Esophagus (tissue), 2 donors: ENCODE data around the gene CMTM8. TPM values are rescaled to one million over a fixed set of nuclear protein-coding genes. Genes with fewer than 3 reads are reported as not detected.

Experiments used
- H3K27ac ChIP-seq, 2 donors: one replicate each; pipeline ENCODE4 v1.5.1; 2013; ENCODE audit warnings: low read depth in 2 of 2, mild to moderate bottlenecking in 2 of 2, inconsistent platforms in 1 of 2, low read length in 1 of 2, moderate library complexity in 1 of 2
- H3K27me3 ChIP-seq, 2 donors: one replicate each; pipeline ENCODE4 v1.6.1; 2013; ENCODE audit warnings: low read length in 2 of 2, control low read depth in 1 of 2, mild to moderate bottlenecking in 1 of 2; ENCODE audit not compliant: insufficient read depth in 2 of 2, control insufficient read depth in 1 of 2
- H3K36me3 ChIP-seq, 2 donors: one replicate each; pipeline ENCODE4 v1.6.1; 2013; ENCODE audit warnings: low read length in 1 of 2; ENCODE audit not compliant: control insufficient read depth in 2 of 2, insufficient read depth in 2 of 2
- H3K4me1 ChIP-seq, 2 donors: one replicate each; pipeline ENCODE4 v1.6.1; 2013; ENCODE audit warnings: low read length in 1 of 2; ENCODE audit not compliant: control insufficient read depth in 2 of 2, insufficient read depth in 2 of 2
- H3K4me3 ChIP-seq, 2 donors: one replicate each; pipeline ENCODE4 v1.5.1; 2013; ENCODE audit warnings: low read length in 2 of 2, mild to moderate bottlenecking in 2 of 2, low read depth in 1 of 2, moderate library complexity in 1 of 2
- H3K9me3 ChIP-seq, 2 donors: one replicate each; pipeline ENCODE4 v1.6.1; 2013; ENCODE audit warnings: mild to moderate bottlenecking in 2 of 2, low read depth in 1 of 2, low read length in 1 of 2, moderate library complexity in 1 of 2; ENCODE audit not compliant: control insufficient read depth in 2 of 2, insufficient read depth in 1 of 2
- WGBS, 2 donors: extraction: QIAGEN DNeasy Blood & Tissue Kit; methylation state at CpG; one replicate each; pipeline ENCODE4 v1.1.7; 2013; 5-methylcytosine and 5-hydroxymethylcytosine counted together
- polyA plus RNA-seq, 2 donors: library from polyadenylated mRNA; stranded (reverse); fragments of 200-250 nt; gene quantifications; one replicate each; pipeline ENCODE4 v1.2.3, GENCODE V29; 2013
- donor health status: healthy with polysubstance abuse.
- donor health status: Bipolar disorder and iron deficiency.

CMTM8 gene
- polyA plus RNA-seq, 2 donors = 1.1 to 1.7 TPM

DNA sequence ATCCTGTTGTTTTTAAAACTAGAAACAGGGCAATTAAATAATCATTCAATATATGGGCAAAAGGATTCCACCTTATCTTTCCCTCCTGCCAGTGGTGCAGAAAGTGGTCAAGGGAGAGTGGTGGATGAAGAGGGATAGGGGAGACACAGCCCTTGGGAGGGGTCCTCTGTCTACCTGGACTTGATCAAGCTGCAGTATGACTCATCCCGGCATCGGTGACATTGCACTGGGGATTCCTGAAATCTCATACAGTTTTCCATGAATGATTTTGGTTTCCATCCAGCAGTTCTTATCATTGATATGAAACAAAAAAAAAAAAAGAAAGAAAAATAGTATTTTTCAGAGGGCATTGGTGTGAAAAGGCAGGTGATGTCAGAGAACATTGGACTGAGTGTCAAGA, 62.9 kb downstream of the CMTM8 start:
- Histone ChIP-seq H3K27me3 (no peaks in the 10 kb centered on the region), H3K4me3 (no peak overlapping the region), H3K9me3 (no peaks in the 10 kb centered on the region), H3K27ac (no peak overlapping the region), H3K4me1 (peaks cover 0 to 4% of the 10 kb centered on the region in 2 donors), H3K36me3 (no peaks in the 10 kb centered on the region)
- 84% methylated on average over 2 of the region's 2 CpGs for WGBS, 2 donors

- peak overlapping the region in 1 of 2 donors; percentile 32 for H3K27ac ChIP-seq
- no peaks in the 10 kb centered on the region for H3K4me1 ChIP-seq
Measured at GRCh38 chr3:32302601-32303398, 64.3 kb downstream of the CMTM8 start.

DNA sequence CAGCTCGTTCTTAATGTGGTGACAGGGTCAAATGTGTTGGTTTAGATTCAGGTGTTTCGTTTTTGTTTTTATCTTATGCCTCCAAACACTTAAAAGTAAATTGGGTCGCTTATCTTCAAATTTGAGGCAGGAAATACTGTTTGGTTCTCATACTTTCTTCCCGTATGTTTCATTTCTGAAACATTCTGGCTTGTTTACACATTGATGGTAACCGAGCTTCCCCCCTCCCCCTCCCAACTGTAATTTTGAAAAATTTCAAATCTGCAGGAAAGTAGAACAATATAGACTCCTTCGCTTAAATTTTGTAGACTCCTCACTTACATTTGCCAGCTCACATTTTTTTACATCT, 64.9 kb downstream of the CMTM8 start:
- Histone ChIP-seq H3K4me1 (no peaks in the 10 kb centered on the region), H3K27ac (no peak overlapping the region), H3K4me3 (no peak overlapping the region), H3K9me3 (no peaks in the 10 kb centered on the region), H3K27me3 (no peaks in the 10 kb centered on the region), H3K36me3 (no peaks in the 10 kb centered on the region)
- 53 to 68% methylated on average over 6 of the region's 6 CpGs for WGBS, 2 donors

More at GRCh38 chr3:32302601-32303398, 64.3 kb downstream of the CMTM8 start:
- Histone ChIP-seq H3K27me3 (no peaks in the 10 kb centered on the region), H3K9me3 (no peaks in the 10 kb centered on the region), H3K36me3 (no peaks in the 10 kb centered on the region), H3K4me3 (no peak overlapping the region)
- WGBS, 2 donors = 77 to 81% methylated on average over 7 of the region's 7 CpGs

- Histone ChIP-seq H3K27ac (no peak overlapping the region), H3K4me1 (no peaks in the 10 kb centered on the region), H3K36me3 (no peaks in the 10 kb centered on the region), H3K27me3 (no peaks in the 10 kb centered on the region), H3K9me3 (no peaks in the 10 kb centered on the region), H3K4me3 (no peak overlapping the region)
- WGBS, 2 donors = 78 to 86% methylated on average over 3 of the region's 3 CpGs
Measured at GRCh38 chr3:32303977-32304881, 65.7 kb downstream of the CMTM8 start.

DNA sequence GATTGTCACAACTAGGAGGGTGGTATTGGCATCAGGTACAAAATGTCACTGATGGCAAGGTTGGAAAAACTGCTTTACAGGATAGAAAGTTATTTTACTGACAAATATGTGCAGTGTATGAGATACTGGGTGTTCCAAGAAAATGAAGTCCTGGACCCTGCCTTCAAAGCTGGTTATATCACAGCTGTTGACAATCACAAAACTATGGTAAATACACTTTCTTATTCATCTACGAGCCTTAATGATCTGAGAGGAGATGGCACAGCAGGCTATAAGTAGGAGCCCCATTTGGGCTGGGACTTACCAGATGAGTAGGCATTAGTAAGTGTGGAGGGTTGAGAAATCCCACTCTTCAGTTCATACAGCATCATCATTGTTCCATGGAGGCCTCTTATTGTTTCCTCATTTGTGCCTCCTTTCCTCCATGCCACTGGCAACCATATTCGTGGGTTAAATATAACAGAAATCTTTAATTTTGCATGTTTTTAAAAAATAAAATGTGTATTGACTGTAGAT, 66.9 kb downstream of the CMTM8 start:
- H3K36me3 ChIP-seq = no peaks in the 10 kb centered on the region
- no peaks in the 10 kb centered on the region for H3K4me1 ChIP-seq
- no peak overlapping the region for H3K4me3 ChIP-seq
- H3K27me3 ChIP-seq = no peaks in the 10 kb centered on the region
- H3K9me3 ChIP-seq = no peaks in the 10 kb centered on the region
- WGBS, 2 donors = 86 to 89% methylated on average over 2 of the region's 2 CpGs
- H3K27ac ChIP-seq = no peak overlapping the region

- no peak overlapping the region for H3K27ac ChIP-seq
- WGBS, 2 donors = 94 to 96% methylated on average over 3 of the region's 3 CpGs
- no peak overlapping the region for H3K4me3 ChIP-seq
- no peaks in the 10 kb centered on the region for H3K36me3 ChIP-seq
- no peaks in the 10 kb centered on the region for H3K27me3 ChIP-seq
- H3K9me3 ChIP-seq = no peaks in the 10 kb centered on the region
- no peaks in the 10 kb centered on the region for H3K4me1 ChIP-seq
Measured at GRCh38 chr3:32306072-32306471, 67.6 kb downstream of the CMTM8 start.

DNA sequence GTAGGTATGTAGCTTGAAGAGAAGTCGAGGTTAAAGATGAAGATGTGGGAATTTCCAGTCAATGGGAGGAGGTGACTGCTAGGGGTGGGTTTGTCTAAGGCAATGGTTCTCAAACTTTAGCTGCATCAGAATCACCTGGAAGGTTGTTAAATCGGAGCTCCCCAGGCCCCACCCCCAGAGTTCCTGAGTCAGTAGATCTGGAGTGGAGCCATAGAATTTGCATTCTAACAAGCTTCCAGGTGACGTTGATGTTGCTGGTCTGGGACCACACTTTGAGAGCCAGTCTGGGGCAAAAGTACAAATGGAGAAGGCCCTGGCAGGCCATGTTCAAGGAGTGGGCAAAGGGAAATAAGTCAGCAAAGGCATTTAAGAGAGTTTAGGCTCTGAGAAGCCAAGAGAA, 69.1 kb downstream of the CMTM8 start:
- H3K9me3 ChIP-seq = no peaks in the 10 kb centered on the region
- H3K4me3 ChIP-seq = no peak overlapping the region
- H3K27me3 ChIP-seq = no peaks in the 10 kb centered on the region
- H3K36me3 ChIP-seq = no peaks in the 10 kb centered on the region
- no peak overlapping the region for H3K27ac ChIP-seq
- WGBS, 2 donors = 64 to 68% methylated on average over 3 of the region's 3 CpGs
- H3K4me1 ChIP-seq = no peaks in the 10 kb centered on the region

DNA sequence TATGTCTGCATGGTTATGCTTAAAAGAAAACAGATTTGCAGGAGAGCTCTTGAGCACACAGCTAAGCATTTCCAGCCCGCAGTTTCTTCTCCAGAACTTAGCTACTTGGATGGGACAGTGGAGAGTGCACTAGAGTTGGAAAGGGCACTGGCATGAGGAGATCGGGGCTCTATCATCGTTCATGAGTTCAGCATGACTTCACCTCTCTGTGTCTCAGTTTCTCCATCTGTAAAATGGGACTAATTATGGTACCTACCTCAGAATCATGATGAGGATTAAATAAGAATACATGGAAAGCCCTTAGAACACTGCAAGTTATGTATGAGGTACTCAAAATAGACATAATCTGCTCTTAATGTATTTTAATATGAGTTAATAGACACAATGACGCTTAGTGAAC, 69.9 kb downstream of the CMTM8 start:
- Histone ChIP-seq H3K27ac (no peak overlapping the region), H3K9me3 (no peaks in the 10 kb centered on the region), H3K36me3 (no peaks in the 10 kb centered on the region), H3K4me1 (no peaks in the 10 kb centered on the region), H3K27me3 (no peaks in the 10 kb centered on the region), H3K4me3 (no peak overlapping the region)
- WGBS, 2 donors = 96 to 98% methylated on average over 4 of the region's 4 CpGs

DNA sequence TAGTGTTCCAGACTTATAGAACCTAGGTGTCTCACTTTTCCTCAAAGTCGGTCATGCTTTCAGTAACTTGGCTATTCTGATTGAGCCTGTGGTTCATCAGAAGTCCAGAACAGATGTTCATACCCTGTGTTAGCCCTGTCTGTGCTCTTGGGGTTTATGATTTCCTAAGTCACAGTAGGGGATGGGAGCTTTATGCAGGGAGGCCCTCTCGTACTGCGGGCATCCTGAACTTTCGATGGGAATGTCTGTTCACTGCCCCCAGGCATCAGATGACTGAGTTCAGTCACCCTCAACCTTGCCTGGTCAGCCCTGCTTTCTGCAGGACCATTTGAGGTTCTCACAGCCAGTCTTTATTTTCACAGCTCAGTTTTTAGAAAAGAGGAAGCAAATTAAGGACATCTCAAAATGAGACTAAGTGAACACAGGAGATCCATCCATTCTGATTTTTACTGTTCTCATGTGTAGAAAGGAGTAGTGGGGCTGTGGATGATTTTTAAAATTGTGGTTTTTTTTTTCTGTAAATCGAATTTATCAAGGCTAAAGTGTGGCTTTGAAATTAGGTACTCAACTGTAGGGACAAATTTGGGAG, 71.3 kb downstream of the CMTM8 start:
- Histone ChIP-seq H3K4me1 (no peaks in the 10 kb centered on the region), H3K4me3 (no peak overlapping the region), H3K27me3 (no peaks in the 10 kb centered on the region), H3K27ac (no peak overlapping the region), H3K36me3 (no peaks in the 10 kb centered on the region), H3K9me3 (no peaks in the 10 kb centered on the region)
- WGBS, 2 donors = 86 to 90% methylated on average over 5 of the region's 5 CpGs
